K562 (cell line): ENCODE data around the gene NTPCR. TPM values are rescaled to one million over a fixed set of nuclear protein-coding genes. Genes with fewer than 3 reads are reported as not detected.

Experiments used
- CTBP1 ChIP-seq: fragments of 450-650 bp; IDR thresholded peaks from 2 replicates; pipeline ENCODE4 v1.6.1; 2016; ENCODE audit warnings: borderline replicate concordance
- EHMT2 ChIP-seq: fragments of 450-650 bp; IDR thresholded peaks from 2 replicates; pipeline ENCODE4 v1.6.1; 2018; ENCODE audit warnings: antibody characterized with exemption
- EZH2 ChIP-seq: IDR thresholded peaks from 2 replicates; pipeline ENCODE4 v1.6.1; 2012; ENCODE audit warnings: low read depth, mild to moderate bottlenecking, inconsistent platforms, low read length, borderline replicate concordance
- HDAC1 ChIP-seq, 2 experiments: fragments of 450-650 bp; IDR thresholded peaks; 2 replicates each; pipeline ENCODE4 v1.6.1; 2016 to 2017; ENCODE audit warnings: inconsistent platforms in 1 of 2, mild to moderate bottlenecking in 1 of 2, moderate library complexity in 1 of 2
- KDM5B ChIP-seq: fragments of 200-600 bp; sonication (generic); IDR thresholded peaks from 2 replicates; pipeline ENCODE4 v1.6.1; 2012; ENCODE audit warnings: low read depth, mild to moderate bottlenecking, moderate library complexity, low read length, control low read depth, inconsistent platforms; ENCODE audit not compliant: insufficient replicate concordance
- REST ChIP-seq, 2 experiments: fragments of 450-650 bp; formaldehyde crosslinking in 1 of 2; IDR thresholded peaks; 2 replicates each; pipeline versions ENCODE4 v1.4.0 to v1.6.1; 2014 to 2020; ENCODE audit warnings: mild to moderate bottlenecking in 2 of 2, borderline replicate concordance in 1 of 2, low read depth in 1 of 2
- SIN3A ChIP-seq, 2 experiments: fragments of 150-350 bp in 1 of 2; IDR thresholded peaks; 2 replicates each; pipeline ENCODE4 v1.6.1; 2011 to 2016; ENCODE audit warnings: borderline replicate concordance in 2 of 2, low read depth in 2 of 2, low read length in 2 of 2, mild to moderate bottlenecking in 2 of 2, moderate library complexity in 2 of 2; ENCODE audit not compliant: control insufficient read depth in 1 of 2
- ZNF644 ChIP-seq: fragments of 200-800 bp; sonication (Bioruptor generic); IDR thresholded peaks from 2 replicates; pipeline ENCODE4 v1.6.1; 2016; ENCODE audit warnings: low read depth, missing genetic modification characterization, missing compliant biosample characterization
- polyA plus RNA-seq, 8 experiments: library from polyadenylated mRNA; depleted of rRNA in 4 of 8; stranded (reverse) in 5 of 8; unstranded in 3 of 8; fragments of >200 nt; fragmentation: Nextera tagmentation in 2 of 8; fragmentation: Illumina TruSeq in 1 of 8; extraction: Ambion mirVana in 2 of 8; extraction: Trizol in 1 of 8; gene quantifications; 2 replicates each; pipeline versions ENCODE4 v1.2.1 to v1.2.3, GENCODE V29; 2011 to 2014; ENCODE audit warnings: inconsistent platforms in 1 of 8, missing spikeins in 1 of 8
- total RNA-seq, 7 experiments: library from RNA; depleted of rRNA in 6 of 7; stranded (reverse); fragments of >200 nt in 6 of 7; fragmentation: Illumina TruSeq in 2 of 7; extraction: Trizol in 2 of 7; gene quantifications; 2 replicates each; pipeline versions ENCODE4 v1.2.1 to v1.2.3, GENCODE V29; 2011 to 2021; ENCODE audit warnings: low replicate concordance in 1 of 7

NTPCR gene
- total and polyA plus RNA-seq, 9 of the 15 experiments (the other 6 are each of a cell fraction or from before 2014, with no cell fraction given): 19.3 to 105 (median 48.8) TPM

GRCh38 chr1:232951180-232951579 lies 769 bp downstream of the NTPCR start (continued):
- peak; percentile 91 for TF ChIP-seq REST (IDR thresholded peaks at IDR 0.05; ENCODE audit: borderline replicate concordance)
- TF ChIP-seq REST (CRISPR knock-in tag; IDR thresholded peaks at IDR 0.05; ENCODE audit: low read depth): peak; percentile 83
- TF ChIP-seq KDM5B: peak; percentile 37
- TF ChIP-seq SIN3A (IDR thresholded peaks at IDR 0.05; ENCODE audit: borderline replicate concordance in 2 of 2, control insufficient read depth in 1 of 2, low read depth in 2 of 2, low read length in 2 of 2): peak in 1 of 2 experiments; percentile 83; a peak in 1 of 4 replicates
- peak; percentile 31 for TF ChIP-seq CTBP1
- TF ChIP-seq EZH2: no peak
- peak in 1 of 2 experiments; percentile 27; a peak in 2 of 4 replicates for TF ChIP-seq HDAC1 (IDR thresholded peaks at IDR 0.05)
- no peak for TF ChIP-seq ZNF644 (tag)
- peak; percentile 83; the same call in 1 of the 2 replicates for TF ChIP-seq EHMT2
